Mucosa of stomach (tissue), 1 donor: Measurements from ENCODE around the gene VMAC.

Experiments
- H3K27me3 ChIP-seq: one replicate; pipeline ENCODE4 v1.7.0; 2013; ENCODE audit warnings: mild to moderate bottlenecking, low read length; ENCODE audit not compliant: control insufficient read depth, insufficient read depth
- H3K36me3 ChIP-seq: one replicate; pipeline ENCODE4 v1.7.0; 2013; ENCODE audit warnings: low read length; ENCODE audit not compliant: control insufficient read depth, insufficient read depth
- H3K4me1 ChIP-seq: one replicate; pipeline ENCODE4 v1.7.0; 2013; ENCODE audit warnings: mild to moderate bottlenecking, low read length; ENCODE audit not compliant: control insufficient read depth, insufficient read depth
- H3K4me3 ChIP-seq: one replicate; pipeline ENCODE4 v1.7.0; 2013; ENCODE audit warnings: low read length
- H3K9ac ChIP-seq: one replicate; pipeline ENCODE4 v1.7.0; 2013; ENCODE audit warnings: mild to moderate bottlenecking, low read length, moderate library complexity
- H3K9me3 ChIP-seq: one replicate; pipeline ENCODE4 v1.7.0; 2013; ENCODE audit warnings: mild to moderate bottlenecking, low read length, moderate library complexity; ENCODE audit not compliant: control insufficient read depth
- donor health status: Pancreatic carcinoma.

Gene VMAC

DNA sequence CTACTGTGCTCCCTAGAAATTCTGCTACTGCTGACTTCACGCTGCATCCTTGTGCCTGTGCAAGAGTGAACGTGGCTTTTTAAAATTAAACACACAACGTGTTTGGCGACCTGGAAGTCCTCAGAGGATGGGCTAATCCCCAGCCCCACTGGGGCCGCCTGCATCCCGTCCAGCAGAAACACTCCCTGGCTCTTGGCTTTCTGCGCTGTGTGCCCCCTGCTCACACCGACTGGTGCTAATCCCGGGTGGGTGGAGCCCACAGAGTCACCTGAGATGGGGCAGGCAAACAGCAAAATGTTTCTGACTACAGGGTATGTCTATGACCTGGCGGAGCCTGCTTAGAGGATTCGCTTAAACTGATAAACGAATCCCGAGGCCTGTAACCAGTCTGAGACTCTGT is 24.5 kb downstream of the VMAC start:
- Histone ChIP-seq H3K36me3 (peaks cover 11% of the 10 kb centered on the region), H3K27me3 (no peaks in the 10 kb centered on the region), H3K4me1 (peaks cover 7% of the 10 kb centered on the region), H3K9ac (no peak overlapping the region), H3K9me3 (no peaks in the 10 kb centered on the region), H3K4me3 (no peak overlapping the region)

DNA sequence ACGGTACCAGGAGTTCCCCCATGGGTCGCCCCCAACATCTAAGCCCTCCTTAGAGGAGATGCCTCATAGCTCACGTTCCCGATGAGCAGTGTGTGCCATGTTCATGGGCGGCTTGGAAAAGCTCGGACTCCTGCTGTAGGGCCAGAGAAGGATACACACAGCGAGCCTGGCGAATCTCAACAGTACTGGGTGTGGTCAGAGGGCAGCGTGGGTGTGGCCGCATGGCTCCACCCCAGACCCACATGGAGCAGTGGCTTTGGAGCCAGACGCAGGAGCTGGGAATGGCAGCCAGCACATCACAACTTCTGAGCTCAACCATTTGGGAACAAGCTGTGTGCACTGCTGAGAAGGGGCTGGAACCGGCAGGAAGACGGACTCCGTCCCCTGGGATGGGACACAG is 25.0 kb downstream of the VMAC start:
- H3K9me3 ChIP-seq = no peaks in the 10 kb centered on the region
- H3K36me3 ChIP-seq = peaks cover 10% of the 10 kb centered on the region
- H3K4me1 ChIP-seq = peaks cover 7% of the 10 kb centered on the region

DNA sequence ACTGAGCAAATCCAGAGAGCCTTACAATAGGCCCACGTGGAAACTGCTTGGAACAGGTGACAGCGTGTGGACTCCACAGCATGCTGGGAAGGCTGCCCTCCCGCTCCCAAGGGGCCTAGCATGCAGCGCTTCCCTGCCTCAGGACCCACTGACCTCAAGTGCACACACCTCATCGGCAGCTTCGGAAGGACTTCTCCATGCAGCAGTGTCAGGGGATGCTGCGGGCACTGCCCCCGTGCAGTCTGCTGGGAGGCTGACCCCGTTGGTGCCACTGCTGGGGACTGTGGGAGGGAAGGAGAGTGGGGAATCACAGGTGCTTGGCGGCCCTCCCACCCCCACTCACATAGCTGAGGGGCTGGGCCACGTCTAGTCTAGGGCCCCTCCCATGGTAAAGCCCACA is 26.6 kb downstream of the VMAC start:
- Histone ChIP-seq H3K27me3 (no peaks in the 10 kb centered on the region), H3K4me3 (no peak overlapping the region), H3K9me3 (no peaks in the 10 kb centered on the region), H3K36me3 (peaks cover 10% of the 10 kb centered on the region), H3K4me1 (peaks cover 16% of the 10 kb centered on the region), H3K9ac (no peak overlapping the region)

More for the DNA sequence above, 25.0 kb downstream of the VMAC start:
- no peak overlapping the region for H3K9ac ChIP-seq
- H3K4me3 ChIP-seq = no peak overlapping the region
- H3K27me3 ChIP-seq = no peaks in the 10 kb centered on the region

DNA sequence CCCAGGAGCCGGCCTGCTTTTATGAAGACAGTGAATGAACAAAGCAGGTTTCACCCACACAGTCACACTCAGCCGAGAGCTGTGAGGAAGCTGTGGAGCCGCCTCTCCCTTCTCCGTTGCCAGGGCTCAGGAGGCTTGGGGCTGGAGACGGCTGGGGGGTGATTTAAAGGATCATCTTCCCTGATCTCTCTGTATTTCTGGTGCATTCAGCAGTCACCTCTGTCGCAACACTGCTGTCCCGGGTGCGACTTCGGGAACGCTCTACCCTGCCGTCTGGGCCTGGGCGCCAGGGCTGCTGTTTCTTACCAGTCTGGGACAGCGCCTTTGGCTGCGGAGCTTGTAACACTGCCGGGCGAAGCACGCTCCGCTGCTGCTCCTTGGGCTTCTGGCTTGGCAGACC is 27.5 kb downstream of the VMAC start:
- Histone ChIP-seq H3K9me3 (no peaks in the 10 kb centered on the region), H3K4me1 (peaks cover 21% of the 10 kb centered on the region), H3K9ac (no peak overlapping the region), H3K27me3 (no peaks in the 10 kb centered on the region), H3K4me3 (no peak overlapping the region), H3K36me3 (peaks cover 10% of the 10 kb centered on the region)

DNA sequence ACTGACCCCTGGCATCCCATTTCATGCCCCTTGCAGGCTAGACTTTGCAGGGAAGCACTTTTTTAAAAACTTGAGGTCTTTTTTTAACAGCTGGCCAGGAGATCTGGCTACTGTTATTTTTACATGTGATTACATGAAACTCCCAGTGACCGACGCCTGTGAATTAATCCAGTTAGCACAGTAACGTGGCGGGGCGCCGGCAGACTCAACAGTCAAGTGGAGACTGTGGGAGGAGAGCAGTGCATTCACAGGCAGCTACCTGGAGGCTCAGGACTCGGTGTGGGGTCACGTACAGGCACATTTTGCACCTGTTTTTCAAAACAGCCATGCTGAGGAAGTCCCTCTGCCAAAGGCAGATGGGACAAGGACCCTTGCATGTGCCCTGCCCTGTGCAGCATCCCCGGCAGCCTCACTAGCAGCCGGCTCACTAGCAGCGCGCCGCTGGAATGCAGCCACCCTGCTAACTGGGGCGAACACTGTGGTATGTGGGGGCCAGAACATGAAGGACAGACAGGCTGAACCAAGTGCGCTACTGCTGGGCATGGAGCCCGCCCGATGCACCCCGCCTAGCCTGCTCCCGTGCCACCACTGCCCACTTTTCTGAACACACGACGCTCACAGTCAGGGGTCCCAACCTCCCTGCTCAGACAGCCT is 28.1 kb downstream of the VMAC start:
- Histone ChIP-seq H3K36me3 (peaks cover 10% of the 10 kb centered on the region), H3K9me3 (no peaks in the 10 kb centered on the region), H3K9ac (no peak overlapping the region), H3K4me1 (peaks cover 21% of the 10 kb centered on the region), H3K27me3 (no peaks in the 10 kb centered on the region), H3K4me3 (no peak overlapping the region)

DNA sequence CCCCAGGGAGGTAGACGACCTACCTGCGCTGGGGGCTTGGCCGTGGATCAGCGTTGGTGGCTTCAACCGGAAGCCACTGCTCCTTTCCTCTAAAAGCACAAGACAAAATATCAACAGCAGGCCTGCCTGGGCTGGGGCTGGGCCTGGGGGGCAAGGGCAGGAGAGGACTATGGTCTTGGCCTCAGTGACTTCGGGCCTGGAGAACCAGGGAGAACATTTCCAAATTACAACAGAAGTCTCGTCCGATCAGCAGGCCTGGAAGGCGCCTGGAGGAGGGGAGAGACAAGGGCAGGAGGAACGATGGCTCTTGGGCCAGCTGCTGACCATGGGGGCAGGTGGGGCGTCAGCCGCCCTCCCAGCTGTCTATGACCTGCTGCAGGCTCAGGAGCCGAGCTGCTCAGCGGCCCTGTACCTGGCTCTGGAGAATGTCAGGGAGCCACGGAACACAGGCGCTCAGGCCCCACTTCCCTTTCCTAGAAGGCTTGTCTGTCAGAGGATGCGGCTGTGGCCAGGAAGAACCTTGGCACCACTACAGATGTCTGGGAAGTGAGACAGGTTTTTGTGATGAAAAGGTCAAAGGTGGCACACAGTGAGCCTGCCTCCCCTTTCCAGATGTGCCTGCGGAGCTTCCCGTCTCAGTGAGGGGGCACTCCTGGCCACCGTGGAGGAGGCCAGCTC is 28.9 kb downstream of the VMAC start:
- Histone ChIP-seq H3K9me3 (no peaks in the 10 kb centered on the region), H3K4me3 (no peak overlapping the region), H3K36me3 (peaks cover 10% of the 10 kb centered on the region), H3K27me3 (no peaks in the 10 kb centered on the region), H3K9ac (no peak overlapping the region), H3K4me1 (peaks cover 21% of the 10 kb centered on the region)

DNA sequence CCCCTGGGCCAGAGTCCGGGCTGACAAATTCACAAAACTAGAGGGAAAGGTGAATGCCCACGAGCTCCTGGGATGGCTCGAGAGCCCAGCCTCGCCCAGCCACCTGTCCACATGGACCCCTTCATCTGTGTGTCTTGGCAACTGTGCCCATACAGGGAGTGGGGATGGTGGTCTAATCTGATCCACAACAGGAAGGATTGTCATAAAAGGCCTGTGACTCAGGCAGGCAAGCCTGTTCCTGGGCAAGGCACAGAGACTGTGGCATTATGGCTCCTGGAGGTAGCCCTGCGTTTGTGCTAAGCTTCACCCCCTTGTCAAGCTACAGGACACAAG is 29.4 kb downstream of the VMAC start:
- Histone ChIP-seq H3K4me1 (peaks cover 21% of the 10 kb centered on the region), H3K9me3 (no peaks in the 10 kb centered on the region), H3K36me3 (peaks cover 10% of the 10 kb centered on the region), H3K27me3 (no peaks in the 10 kb centered on the region), H3K9ac (no peak overlapping the region), H3K4me3 (no peak overlapping the region)

DNA sequence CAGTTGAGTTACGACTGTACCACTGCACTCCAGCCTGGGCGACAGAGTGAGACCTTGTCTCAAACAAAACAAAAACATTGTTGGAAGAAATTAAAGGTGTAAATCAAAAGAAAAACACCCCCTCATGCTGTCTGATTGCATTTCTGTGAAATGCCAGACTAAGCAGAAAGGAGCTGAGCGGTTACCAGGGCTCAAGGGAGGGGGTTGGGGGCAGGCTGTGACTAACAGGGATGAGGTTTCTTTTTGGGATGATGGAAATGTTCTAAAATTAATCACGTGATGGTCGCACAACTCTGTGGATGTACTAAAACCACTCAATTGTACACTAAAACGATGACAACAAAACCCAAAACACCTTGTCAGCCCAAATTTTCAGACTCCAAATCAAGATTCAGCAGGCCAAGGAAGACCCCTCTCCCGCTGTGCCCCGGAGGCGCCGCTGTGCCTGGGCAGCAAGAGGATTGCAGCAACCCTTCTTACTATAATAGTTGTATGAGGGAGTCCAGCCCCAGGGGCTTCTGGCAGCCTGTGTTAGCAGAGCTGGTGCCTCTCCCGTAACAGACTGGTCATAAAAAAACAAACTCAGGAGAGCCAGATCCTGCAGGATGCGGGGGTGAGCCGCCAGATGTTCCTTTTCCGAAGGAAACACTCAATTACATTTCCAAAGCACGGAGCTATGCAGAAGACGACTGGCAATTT is 30.3 kb downstream of the VMAC start:
- peaks cover 10% of the 10 kb centered on the region for H3K36me3 ChIP-seq
- H3K27me3 ChIP-seq = no peaks in the 10 kb centered on the region
- H3K4me1 ChIP-seq = peaks cover 15% of the 10 kb centered on the region
- H3K9ac ChIP-seq = no peak overlapping the region
- H3K9me3 ChIP-seq = no peaks in the 10 kb centered on the region
- no peak overlapping the region for H3K4me3 ChIP-seq

DNA sequence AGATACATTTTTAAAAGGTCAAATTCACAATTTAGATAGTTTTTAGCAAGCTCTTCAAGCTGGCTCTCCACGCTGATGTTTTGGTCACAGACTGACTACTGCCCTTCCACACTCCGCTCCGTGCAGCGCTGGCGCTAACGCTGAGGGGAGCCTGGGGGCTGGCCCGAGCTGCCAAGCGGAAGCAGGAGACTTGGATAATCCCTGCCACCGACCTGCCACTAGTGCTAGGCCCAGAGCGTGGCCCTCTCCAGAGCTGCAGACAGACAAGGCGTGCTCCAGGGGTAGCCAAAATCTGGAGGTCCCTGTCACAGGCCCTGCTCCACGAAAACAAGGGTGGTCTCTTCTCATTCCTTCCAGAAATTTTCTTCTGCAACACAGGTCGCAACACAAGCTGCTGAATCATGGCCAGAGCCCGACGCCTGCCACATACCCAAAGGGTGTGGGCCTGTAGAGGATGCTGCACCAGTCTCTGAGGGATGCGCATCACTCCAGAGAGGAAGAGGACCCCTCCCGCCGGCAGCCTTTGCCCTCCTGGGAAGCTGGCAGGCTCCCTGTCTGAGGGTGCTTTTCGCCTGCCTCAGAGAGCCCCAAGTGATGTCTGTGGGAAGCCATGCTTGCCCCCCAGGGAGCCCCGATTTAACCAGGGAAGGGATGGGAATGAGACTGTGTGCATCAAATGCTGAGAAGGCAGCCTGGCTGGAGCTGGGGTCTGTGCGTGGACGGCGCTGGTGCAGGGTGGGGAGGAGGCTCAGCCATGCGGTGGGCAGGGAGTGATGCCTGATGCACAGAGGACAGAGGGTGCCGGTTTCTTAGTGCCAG is 31.0 kb downstream of the VMAC start:
- Histone ChIP-seq H3K36me3 (peaks cover 6% of the 10 kb centered on the region), H3K4me1 (peaks cover 15% of the 10 kb centered on the region), H3K27me3 (no peaks in the 10 kb centered on the region), H3K4me3 (no peak overlapping the region), H3K9me3 (no peaks in the 10 kb centered on the region), H3K9ac (no peak overlapping the region)

DNA sequence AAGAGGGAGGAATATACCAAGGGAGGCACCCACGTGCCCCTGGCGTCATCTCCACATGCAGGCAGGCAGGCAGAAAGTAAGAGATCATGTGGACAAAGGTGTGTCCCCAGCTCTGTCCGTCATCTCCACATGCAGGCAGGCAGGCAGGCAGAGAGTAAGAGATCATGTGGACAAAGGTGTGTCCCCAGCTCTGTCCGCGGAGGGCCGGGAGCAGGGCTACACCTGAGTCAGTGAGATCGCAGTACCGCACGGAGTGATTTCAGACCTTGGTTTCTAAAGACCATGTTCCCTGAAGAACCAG is 31.6 kb downstream of the VMAC start:
- Histone ChIP-seq H3K4me3 (no peak overlapping the region), H3K4me1 (peaks cover 15% of the 10 kb centered on the region), H3K9ac (no peak overlapping the region), H3K9me3 (no peaks in the 10 kb centered on the region), H3K27me3 (no peaks in the 10 kb centered on the region), H3K36me3 (peaks cover under 1% of the 10 kb centered on the region)

DNA sequence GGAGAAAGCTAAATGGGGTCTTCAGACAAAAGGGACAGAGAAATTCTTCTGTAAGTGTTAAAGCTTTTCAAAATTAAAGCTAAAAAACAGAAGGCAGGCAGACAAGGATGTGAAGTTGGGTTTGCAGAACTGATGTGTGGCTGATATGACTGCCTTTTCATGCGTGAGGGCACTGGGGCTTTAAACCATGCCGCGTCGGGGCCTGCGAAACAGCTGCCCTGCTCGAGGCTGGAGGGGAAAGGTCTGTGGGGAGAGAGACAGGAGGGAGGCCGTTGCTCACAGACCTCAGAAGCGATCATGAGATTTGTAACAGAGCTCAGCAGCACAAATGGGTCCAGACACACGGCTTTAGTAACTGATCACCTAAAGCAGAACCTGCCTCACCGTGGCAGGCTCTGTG is 32.9 kb downstream of the VMAC start:
- Histone ChIP-seq H3K9ac (no peak overlapping the region), H3K27me3 (no peaks in the 10 kb centered on the region), H3K4me3 (no peak overlapping the region), H3K9me3 (no peaks in the 10 kb centered on the region), H3K4me1 (peaks cover 19% of the 10 kb centered on the region), H3K36me3 (no peaks in the 10 kb centered on the region)
